ENCODE data around the gene STARD9. TPM values are rescaled to one million over a fixed set of nuclear protein-coding genes. Genes with fewer than 3 reads are reported as not detected.
A peak's percentile ranks its signal among the peaks of the same experiment; 100 is the strongest.

Gene STARD9
- total and polyA plus RNA-seq, 2 donors from 2014 or later: 1.1 to 7.2 TPM

DNA sequence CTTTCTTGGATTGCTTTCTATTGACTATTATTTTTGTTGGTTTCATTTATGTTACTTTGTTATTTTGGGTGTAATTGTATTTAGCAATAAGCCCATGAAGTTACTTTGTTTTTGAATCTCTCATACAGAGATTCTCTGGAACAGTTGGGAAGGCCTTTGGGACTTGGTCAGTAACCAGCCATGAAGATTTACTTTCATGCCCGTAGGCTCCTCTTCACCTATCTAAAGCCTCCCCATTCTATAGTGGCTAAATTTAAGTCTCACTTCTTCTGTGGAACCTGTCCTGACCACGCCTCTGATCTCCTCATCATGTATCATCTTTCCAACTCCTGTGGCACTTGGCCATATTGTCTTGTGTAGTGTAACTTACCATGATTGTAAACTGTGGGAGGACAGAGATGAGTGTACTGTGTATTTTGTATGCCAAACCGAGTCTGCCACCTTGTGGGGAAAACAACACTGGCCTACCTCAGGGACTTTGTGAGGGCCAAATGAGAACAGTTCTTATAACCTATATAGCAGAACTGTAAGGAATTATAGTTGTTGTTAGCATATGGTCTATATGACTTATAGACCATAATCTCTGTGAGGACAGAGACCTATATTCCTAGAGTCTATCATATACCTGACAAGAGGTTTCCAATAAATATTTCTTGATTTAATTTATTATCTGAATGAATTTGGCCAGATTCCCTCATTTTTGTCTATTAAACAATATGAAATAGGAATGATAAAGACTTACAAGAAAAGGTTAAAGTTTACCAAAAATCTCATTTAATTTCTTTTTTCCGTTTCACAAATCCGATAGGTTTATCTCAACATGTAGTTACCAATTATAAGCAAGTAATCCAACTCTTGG, 75.0 kb downstream of the STARD9 start:
- intact Hi-C loops (cut with DNase I): no loop called here
- DNase-seq (peak in 4 of 5 donors; percentile 53 to 92 (median 81)), FAIRE-seq (peak; percentile 30)
- Histone ChIP-seq H3K9me3 (ENCODE audit: control insufficient read depth in 2 of 3, insufficient read depth in 1 of 3, low read length in 3 of 3) (no peaks in the 10 kb centered on the region), H3K4me3 (ENCODE audit: low read length in 3 of 3) (no peak overlapping the region), H3K9ac (ENCODE audit: low read length in 3 of 3) (no peak overlapping the region), H3K36me3 (ENCODE audit: control insufficient read depth in 2 of 3, insufficient read depth in 3 of 3, low read length in 3 of 3) (no peaks in the 10 kb centered on the region), H3K4me1 (ENCODE audit: control insufficient read depth in 2 of 3, insufficient read depth in 2 of 3, low read depth in 1 of 3, low read length in 3 of 3) (no peaks in the 10 kb centered on the region), H3K27me3 (ENCODE audit: control insufficient read depth, insufficient read depth, low read length) (no peaks in the 10 kb centered on the region), H3K27ac (ENCODE audit: low read depth in 2 of 2, low read length in 2 of 2) (no peak overlapping the region)
- TF ChIP-seq, protein P1, sequence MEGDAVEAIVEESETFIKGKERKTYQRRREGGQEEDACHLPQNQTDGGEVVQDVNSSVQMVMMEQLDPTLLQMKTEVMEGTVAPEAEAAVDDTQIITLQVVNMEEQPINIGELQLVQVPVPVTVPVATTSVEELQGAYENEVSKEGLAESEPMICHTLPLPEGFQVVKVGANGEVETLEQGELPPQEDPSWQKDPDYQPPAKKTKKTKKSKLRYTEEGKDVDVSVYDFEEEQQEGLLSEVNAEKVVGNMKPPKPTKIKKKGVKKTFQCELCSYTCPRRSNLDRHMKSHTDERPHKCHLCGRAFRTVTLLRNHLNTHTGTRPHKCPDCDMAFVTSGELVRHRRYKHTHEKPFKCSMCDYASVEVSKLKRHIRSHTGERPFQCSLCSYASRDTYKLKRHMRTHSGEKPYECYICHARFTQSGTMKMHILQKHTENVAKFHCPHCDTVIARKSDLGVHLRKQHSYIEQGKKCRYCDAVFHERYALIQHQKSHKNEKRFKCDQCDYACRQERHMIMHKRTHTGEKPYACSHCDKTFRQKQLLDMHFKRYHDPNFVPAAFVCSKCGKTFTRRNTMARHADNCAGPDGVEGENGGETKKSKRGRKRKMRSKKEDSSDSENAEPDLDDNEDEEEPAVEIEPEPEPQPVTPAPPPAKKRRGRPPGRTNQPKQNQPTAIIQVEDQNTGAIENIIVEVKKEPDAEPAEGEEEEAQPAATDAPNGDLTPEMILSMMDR (IDR thresholded peaks at IDR 0.05; ENCODE audit: borderline replicate concordance, extremely low read depth, insufficient read depth): peak; percentile 76

GRCh38 chr15:42665827-42666226, 90.4 kb downstream of the STARD9 start:
- Histone ChIP-seq H3K9me3 (ENCODE audit: control insufficient read depth in 2 of 3, insufficient read depth in 1 of 3, low read length in 3 of 3) (no peaks in the 10 kb centered on the region), H3K27ac (ENCODE audit: low read depth in 2 of 2, low read length in 2 of 2) (no peak overlapping the region), H3K36me3 (ENCODE audit: control insufficient read depth in 2 of 3, insufficient read depth in 3 of 3, low read length in 3 of 3) (peaks cover 0 to 4% (median 2%) of the 10 kb centered on the region in 3 donors), H3K9ac (ENCODE audit: low read length in 3 of 3) (no peak overlapping the region), H3K4me1 (ENCODE audit: control insufficient read depth in 2 of 3, insufficient read depth in 2 of 3, low read depth in 1 of 3, low read length in 3 of 3) (no peaks in the 10 kb centered on the region), H3K27me3 (ENCODE audit: control insufficient read depth, insufficient read depth, low read length) (no peaks in the 10 kb centered on the region), H3K4me3 (ENCODE audit: low read length in 3 of 3) (no peak overlapping the region)
- DNase-seq (no peak), FAIRE-seq (no peak)
- intact Hi-C loops (cut with DNase I): no loop called here
- TF ChIP-seq, protein P1 (IDR thresholded peaks at IDR 0.05; ENCODE audit: borderline replicate concordance, extremely low read depth, insufficient read depth): no peak

GRCh38 chr15:42667855-42668254, 92.4 kb downstream of the STARD9 start:
- no peak overlapping the region for H3K4me3 ChIP-seq (ENCODE audit: low read length in 3 of 3)
- no peak overlapping the region for H3K9ac ChIP-seq (ENCODE audit: low read length in 3 of 3)
- no peak for DNase-seq
- TF ChIP-seq, protein P1 (IDR thresholded peaks at IDR 0.05; ENCODE audit: borderline replicate concordance, extremely low read depth, insufficient read depth): no peak
- H3K27me3 ChIP-seq (ENCODE audit: control insufficient read depth, insufficient read depth, low read length): no peaks in the 10 kb centered on the region
- no peak for FAIRE-seq
- no peak overlapping the region for H3K27ac ChIP-seq (ENCODE audit: low read depth in 2 of 2, low read length in 2 of 2)
- intact Hi-C loops (cut with DNase I): no loop called here
- no peaks in the 10 kb centered on the region for H3K9me3 ChIP-seq (ENCODE audit: control insufficient read depth in 2 of 3, insufficient read depth in 1 of 3, low read length in 3 of 3)
- no peaks in the 10 kb centered on the region for H3K4me1 ChIP-seq (ENCODE audit: control insufficient read depth in 2 of 3, insufficient read depth in 2 of 3, low read depth in 1 of 3, low read length in 3 of 3)
- H3K36me3 ChIP-seq (ENCODE audit: control insufficient read depth in 2 of 3, insufficient read depth in 3 of 3, low read length in 3 of 3): peaks cover 0 to 4% (median 2%) of the 10 kb centered on the region in 3 donors
